ENCODE measurements around the gene ANKS4B. TPM values are rescaled to one million over a fixed set of nuclear protein-coding genes. Genes with fewer than 3 reads are reported as not detected.

Gene ANKS4B
- total RNA-seq, 4 donors from 2014 or later = 0.20 TPM; not detected in 3

DNA sequence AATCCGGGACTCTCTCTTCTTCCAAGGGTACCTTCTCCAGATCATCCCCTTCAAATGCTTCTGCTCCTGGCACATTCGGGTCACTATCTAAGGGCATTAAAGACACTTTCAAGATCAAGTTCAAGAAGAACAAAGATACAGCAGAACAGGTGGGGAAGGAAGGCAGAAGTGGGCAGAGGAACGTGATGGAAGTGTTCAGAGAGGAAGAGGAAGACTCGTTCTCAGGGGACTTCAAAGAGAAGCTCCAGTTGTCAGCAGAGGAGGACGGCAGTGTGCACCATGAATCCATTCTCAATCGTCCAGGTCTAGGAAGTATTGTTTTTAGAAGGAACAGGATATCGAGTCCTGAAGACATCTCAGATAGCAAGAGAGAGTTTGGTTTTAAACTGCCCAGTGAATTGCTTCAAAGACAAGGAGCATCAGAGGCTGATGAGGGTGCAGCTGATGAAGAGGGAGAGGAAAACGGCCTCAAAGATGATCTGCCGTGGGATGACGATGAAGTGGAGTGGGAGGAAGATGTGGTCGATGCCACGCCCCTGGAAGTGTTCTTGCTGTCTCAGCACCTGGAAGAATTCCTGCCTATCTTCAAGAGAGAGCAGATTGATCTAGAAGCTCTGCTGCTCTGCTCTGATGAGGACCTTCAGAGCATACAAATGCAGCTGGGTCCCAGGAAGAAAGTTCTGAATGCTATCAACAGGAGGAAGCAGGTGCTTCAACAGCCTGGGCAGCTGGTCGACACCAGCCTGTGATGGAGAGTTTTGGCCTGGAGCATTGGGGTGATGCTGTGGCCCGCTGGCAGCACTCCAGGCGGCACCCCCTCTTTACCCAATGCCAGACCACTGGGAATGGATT, 16.8 kb downstream of the ANKS4B start:
- Histone ChIP-seq H3K27ac (no peak overlapping the region), H3K27me3 (no peaks in the 10 kb centered on the region), H3K36me3 (no peaks in the 10 kb centered on the region), H3K9me3 (no peaks in the 10 kb centered on the region), H3K4me3 (no peak overlapping the region), H3K4me1 (no peaks in the 10 kb centered on the region)
- DNase-seq (ENCODE audit: low spot score in 2 of 2) = no peak
- TF ChIP-seq, protein P1, sequence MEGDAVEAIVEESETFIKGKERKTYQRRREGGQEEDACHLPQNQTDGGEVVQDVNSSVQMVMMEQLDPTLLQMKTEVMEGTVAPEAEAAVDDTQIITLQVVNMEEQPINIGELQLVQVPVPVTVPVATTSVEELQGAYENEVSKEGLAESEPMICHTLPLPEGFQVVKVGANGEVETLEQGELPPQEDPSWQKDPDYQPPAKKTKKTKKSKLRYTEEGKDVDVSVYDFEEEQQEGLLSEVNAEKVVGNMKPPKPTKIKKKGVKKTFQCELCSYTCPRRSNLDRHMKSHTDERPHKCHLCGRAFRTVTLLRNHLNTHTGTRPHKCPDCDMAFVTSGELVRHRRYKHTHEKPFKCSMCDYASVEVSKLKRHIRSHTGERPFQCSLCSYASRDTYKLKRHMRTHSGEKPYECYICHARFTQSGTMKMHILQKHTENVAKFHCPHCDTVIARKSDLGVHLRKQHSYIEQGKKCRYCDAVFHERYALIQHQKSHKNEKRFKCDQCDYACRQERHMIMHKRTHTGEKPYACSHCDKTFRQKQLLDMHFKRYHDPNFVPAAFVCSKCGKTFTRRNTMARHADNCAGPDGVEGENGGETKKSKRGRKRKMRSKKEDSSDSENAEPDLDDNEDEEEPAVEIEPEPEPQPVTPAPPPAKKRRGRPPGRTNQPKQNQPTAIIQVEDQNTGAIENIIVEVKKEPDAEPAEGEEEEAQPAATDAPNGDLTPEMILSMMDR (IDR thresholded peaks at IDR 0.05) = no peak
- no peak for TF ChIP-seq EP300 (IDR thresholded peaks at IDR 0.05)
- WGBS, 2 donors = 82 to 88% methylated on average over 15 of the region's 15 CpGs

DNA sequence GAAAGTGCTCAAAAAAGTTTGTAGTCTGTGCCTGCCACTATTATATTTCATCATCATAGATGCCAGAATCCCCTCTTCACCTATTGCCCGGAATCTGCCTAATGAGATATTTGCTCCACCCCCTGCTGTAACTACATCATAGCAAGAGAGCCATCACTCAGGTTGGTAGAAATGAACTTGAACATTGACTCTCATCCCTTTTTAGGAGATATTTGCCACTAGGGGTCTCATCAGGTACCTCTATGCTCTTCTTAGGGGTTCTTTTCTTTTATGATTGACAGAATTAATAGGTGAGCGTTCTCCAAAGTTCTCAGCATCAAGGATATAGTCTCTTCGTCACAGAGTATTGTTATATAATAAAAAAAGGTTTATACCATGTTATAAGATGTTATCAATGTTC, 20.0 kb downstream of the ANKS4B start:
- Histone ChIP-seq H3K4me1 (no peaks in the 10 kb centered on the region), H3K36me3 (no peaks in the 10 kb centered on the region), H3K27me3 (no peaks in the 10 kb centered on the region), H3K27ac (no peak overlapping the region), H3K9me3 (no peaks in the 10 kb centered on the region), H3K4me3 (no peak overlapping the region)
- DNase-seq (ENCODE audit: low spot score in 2 of 2) = no peak
- 83 to 89% methylated on average over 3 of the region's 3 CpGs for WGBS, 2 donors
- TF ChIP-seq EP300 (IDR thresholded peaks at IDR 0.05) (no peak), POLR2A (IDR thresholded peaks at IDR 0.05) (no peak)
- TF ChIP-seq, protein P1 (IDR thresholded peaks at IDR 0.05) = no peak

DNA sequence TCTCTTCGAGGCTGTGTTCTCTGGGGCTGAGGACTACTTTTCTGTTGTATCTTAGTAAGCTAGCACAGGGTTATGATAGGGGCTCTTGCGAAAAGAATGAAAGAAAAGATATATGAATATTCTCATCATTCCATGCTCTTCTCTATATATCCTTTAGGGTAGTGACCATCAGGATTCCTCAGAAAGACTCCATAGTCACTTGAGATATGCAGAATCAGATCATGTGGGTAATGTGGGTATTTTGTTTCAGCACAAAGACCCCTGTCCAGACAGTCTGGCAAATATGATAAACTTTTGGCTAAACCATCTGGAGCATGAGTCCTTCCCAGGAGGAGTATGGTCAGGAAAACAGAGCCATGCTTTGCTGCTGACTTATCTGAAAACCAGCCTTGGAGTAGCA, 23.1 kb downstream of the ANKS4B start:
- Histone ChIP-seq H3K4me3 (no peak overlapping the region), H3K4me1 (no peaks in the 10 kb centered on the region), H3K27me3 (no peaks in the 10 kb centered on the region), H3K36me3 (no peaks in the 10 kb centered on the region), H3K27ac (no peak overlapping the region), H3K9me3 (no peaks in the 10 kb centered on the region)
- TF ChIP-seq EP300 (IDR thresholded peaks at IDR 0.05) = no peak
- TF ChIP-seq, protein P1 (IDR thresholded peaks at IDR 0.05) = no peak
- TF ChIP-seq POLR2A (IDR thresholded peaks at IDR 0.05) = no peak
- DNase-seq (ENCODE audit: low spot score in 2 of 2) = no peak
- WGBS, 2 donors = 85 to 93% methylated on average over 2 of the region's 2 CpGs

DNA sequence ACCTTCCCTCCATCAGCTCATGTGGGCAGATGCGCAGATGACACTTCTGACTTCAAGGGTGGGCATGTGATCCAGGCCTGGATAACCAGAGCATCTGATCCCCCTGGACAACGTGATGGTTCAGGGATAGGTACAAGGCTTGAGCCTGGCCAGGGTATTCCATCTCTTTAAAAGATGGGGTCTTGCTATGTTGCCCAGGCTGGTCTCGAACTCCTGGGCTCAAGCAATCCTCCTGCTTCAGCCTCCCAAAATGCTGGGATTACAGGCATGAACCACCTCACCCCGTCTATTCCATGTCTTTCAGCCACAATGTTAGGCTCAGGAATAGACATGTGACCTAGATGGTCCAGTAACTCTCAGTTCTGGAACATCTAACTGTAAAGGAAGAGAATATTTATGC, 23.8 kb downstream of the ANKS4B start:
- Histone ChIP-seq H3K27me3 (no peaks in the 10 kb centered on the region), H3K36me3 (no peaks in the 10 kb centered on the region), H3K4me3 (no peak overlapping the region), H3K27ac (no peak overlapping the region), H3K4me1 (no peaks in the 10 kb centered on the region), H3K9me3 (no peaks in the 10 kb centered on the region)
- DNase-seq (ENCODE audit: low spot score in 2 of 2) = no peak
- 92 to 96% methylated on average over 3 to 4 of the region's 4 CpGs for WGBS, 2 donors
- no peak for TF ChIP-seq POLR2A (IDR thresholded peaks at IDR 0.05)
- TF ChIP-seq EP300 (IDR thresholded peaks at IDR 0.05) = no peak
- TF ChIP-seq, protein P1 (IDR thresholded peaks at IDR 0.05) = no peak
